Thyroid gland (tissue), 4 donors: ENCODE results near the gene SYNRG.

Source experiments
- POLR2A ChIP-seq, 2 donors: fragments of 450-650 bp; IDR thresholded peaks; one replicate each; pipeline ENCODE4 v1.6.1; 2017; ENCODE audit warnings: antibody characterized with exemption in 2 of 2, mild to moderate bottlenecking in 2 of 2, moderate library complexity in 1 of 2
- TF ChIP-seq, protein P1 (sequence below), 6 experiments: fragments of 200-600 bp in 3 of 6; fragments of 450-650 bp in 3 of 6; sonication (generic) in 3 of 6; IDR thresholded peaks; one replicate each; pipeline ENCODE4 v1.5.1; 2016 to 2019; ENCODE audit warnings: antibody characterized with exemption in 6 of 6, mild to moderate bottlenecking in 2 of 6, inconsistent platforms in 1 of 6, moderate library complexity in 1 of 6

DNA sequence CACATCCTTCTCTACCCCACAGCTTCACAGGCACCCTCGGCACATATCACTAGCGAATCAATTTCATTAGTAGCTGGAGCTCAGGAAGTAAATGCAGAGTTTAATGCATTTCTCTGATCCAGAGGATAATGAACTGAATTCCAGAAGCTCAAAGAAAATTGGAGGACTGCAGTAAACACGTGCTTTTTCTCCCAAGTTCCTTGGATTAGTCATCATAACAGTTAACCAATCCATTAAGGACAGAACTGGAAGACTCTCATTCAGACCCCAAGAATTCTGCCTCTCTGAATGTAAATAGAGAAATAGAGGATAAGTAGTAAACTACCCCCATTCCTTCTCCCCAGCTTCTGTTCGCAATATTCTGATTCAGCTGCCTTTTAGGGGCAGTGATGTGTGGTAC is 78.8 kb downstream of the SYNRG start:
- TF ChIP-seq, protein P1, sequence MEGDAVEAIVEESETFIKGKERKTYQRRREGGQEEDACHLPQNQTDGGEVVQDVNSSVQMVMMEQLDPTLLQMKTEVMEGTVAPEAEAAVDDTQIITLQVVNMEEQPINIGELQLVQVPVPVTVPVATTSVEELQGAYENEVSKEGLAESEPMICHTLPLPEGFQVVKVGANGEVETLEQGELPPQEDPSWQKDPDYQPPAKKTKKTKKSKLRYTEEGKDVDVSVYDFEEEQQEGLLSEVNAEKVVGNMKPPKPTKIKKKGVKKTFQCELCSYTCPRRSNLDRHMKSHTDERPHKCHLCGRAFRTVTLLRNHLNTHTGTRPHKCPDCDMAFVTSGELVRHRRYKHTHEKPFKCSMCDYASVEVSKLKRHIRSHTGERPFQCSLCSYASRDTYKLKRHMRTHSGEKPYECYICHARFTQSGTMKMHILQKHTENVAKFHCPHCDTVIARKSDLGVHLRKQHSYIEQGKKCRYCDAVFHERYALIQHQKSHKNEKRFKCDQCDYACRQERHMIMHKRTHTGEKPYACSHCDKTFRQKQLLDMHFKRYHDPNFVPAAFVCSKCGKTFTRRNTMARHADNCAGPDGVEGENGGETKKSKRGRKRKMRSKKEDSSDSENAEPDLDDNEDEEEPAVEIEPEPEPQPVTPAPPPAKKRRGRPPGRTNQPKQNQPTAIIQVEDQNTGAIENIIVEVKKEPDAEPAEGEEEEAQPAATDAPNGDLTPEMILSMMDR (IDR thresholded peaks at IDR 0.05): no peak
- TF ChIP-seq POLR2A (IDR thresholded peaks at IDR 0.05): no peak
